GM12864 (cell line): ENCODE measurements around the gene RAP1B.

Source experiments
- DNase-seq: peaks from one replicate; pipeline ENCODE4 v3.0.0-alpha.2; 2011; ENCODE audit warnings: low read depth
- H3K4me3 ChIP-seq: 2 replicates; pipeline ENCODE4 v1.5.1; 2011; ENCODE audit warnings: mild to moderate bottlenecking, low read depth, low read length, control low read depth
- CTCF ChIP-seq: IDR thresholded peaks from 2 replicates; pipeline ENCODE4 v1.5.1; 2011; ENCODE audit warnings: low read depth, mild to moderate bottlenecking, moderate library complexity, low read length, control low read depth, inconsistent platforms; ENCODE audit errors: missing control alignments

Gene RAP1B

DNA sequence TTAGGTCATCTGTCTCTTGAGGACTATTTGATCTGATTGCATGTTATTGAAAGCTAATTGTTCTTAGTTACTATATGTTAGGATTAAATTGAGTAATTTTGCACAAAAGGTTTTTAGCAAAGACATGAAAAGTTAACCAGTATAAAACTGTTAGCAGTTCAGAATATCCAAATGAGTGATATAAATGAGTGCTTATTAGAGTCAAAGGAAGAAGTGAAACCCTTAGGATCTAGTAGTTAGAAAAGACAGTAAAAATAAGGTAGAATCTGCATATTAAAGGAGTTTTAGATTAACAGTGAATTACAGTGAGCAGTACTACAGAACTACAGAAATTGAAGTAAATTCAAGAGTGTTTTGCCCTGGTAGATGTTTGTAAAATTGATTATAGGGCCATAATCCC lies 12.4 kb downstream of the RAP1B start:
- no peak overlapping the region for H3K4me3 ChIP-seq
- DNase-seq, result no peak
- no peak for TF ChIP-seq CTCF

GRCh38 chr12:68623984-68624383 lies 13.3 kb downstream of the RAP1B start:
- H3K4me3 ChIP-seq, result no peak overlapping the region
- DNase-seq, result no peak
- TF ChIP-seq CTCF, result no peak

DNA sequence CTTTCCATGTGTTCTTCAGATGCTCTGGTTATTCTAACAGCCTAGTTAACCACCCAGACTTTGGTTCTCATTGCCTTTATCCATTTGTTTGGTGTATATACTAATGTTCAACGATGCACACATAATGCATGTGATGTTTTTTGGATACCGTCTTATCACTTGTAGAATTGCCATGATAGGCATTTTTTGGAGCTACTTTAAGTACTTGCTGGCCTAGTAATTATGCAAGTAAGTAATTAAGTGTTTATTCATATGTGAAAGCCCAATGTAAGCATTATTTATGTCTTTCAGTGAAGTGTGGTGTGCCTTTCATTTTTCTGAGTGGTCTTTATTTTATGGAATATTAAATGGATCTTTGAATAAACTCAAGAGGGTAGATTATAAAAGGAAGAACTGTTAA lies 14.2 kb downstream of the RAP1B start:
- DNase-seq, result no peak
- no peak overlapping the region for H3K4me3 ChIP-seq
- TF ChIP-seq CTCF, result no peak

- DNase-seq, result no peak
- TF ChIP-seq CTCF, result no peak
- H3K4me3 ChIP-seq, result no peak overlapping the region
Observed at GRCh38 chr12:68627673-68628319, 17.1 kb downstream of the RAP1B start.

DNA sequence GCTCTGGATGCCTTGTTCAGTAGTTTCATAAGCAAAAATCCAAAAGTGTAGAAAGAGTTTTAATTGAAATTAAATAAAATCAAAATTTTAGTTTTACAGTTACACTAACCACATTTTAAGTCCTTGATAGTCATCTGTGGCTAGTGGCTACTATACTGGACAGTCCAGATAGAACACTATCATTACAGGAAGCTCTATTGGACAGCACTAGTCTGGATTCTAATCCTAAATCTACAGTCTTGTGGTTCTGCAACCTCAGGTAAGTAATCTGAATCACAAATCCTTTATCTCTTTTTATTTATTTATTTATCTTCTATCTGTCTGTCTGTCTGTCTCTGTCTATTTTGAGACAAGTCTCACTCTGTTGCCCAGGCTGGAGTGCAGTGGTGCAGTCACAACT lies 18.0 kb downstream of the RAP1B start:
- H3K4me3 ChIP-seq, result no peak overlapping the region
- DNase-seq, result no peak
- TF ChIP-seq CTCF, result no peak

DNA sequence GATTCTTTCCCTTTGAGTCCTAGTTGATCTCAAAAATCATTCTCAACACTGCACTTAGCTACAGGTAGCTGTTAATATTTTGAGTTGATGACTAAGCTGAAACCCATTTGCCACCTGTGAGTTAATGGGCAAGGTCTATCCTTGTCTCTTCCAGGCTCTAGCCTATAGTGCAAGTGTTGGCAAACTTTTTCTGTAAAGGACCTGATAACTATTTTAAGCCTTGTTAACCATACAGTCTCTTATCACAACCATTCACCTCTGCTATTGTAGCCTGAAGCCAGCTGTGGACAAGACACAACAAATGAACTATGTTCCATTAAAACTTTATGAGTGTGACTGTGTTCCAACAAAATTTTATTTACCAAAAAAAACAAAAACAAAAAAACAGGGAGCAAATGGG lies 19.4 kb downstream of the RAP1B start:
- TF ChIP-seq CTCF, result no peak
- no peak overlapping the region for H3K4me3 ChIP-seq
- DNase-seq, result no peak

DNA sequence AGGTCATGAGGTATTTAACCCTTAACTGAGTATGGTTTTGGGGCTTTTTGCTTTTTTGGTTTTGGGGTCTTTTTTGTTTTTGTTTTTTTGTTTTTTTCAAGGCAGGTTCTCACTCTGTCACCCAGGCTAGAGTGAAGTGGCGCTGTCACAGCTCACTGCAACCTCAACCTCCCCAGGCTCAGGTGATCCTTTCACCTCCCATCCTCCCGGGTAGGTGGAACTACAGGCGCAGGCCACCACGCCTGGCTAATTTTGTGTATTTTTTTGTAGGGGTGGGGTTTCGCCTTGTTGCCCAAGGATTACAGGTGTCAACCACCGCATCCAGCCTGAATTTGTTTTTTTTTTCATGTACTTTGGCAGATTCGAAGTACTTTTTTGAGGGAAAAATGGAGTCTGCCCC lies 19.9 kb downstream of the RAP1B start:
- no peak for TF ChIP-seq CTCF
- DNase-seq, result no peak
- H3K4me3 ChIP-seq, result no peak overlapping the region
